ENCODE measurements around the gene C1QB.
"Not testable (repeated sequence)": the region's sequence is repeated elsewhere in the genome, so short reads cannot be mapped to it uniquely, and the experiment has no call there.

C1QB gene

GRCh38 chr1:22665752-22666151 is 12.7 kb downstream of the C1QB start:
- DNase-seq (ENCODE audit: low read depth in 2 of 2), result no peak

DNA sequence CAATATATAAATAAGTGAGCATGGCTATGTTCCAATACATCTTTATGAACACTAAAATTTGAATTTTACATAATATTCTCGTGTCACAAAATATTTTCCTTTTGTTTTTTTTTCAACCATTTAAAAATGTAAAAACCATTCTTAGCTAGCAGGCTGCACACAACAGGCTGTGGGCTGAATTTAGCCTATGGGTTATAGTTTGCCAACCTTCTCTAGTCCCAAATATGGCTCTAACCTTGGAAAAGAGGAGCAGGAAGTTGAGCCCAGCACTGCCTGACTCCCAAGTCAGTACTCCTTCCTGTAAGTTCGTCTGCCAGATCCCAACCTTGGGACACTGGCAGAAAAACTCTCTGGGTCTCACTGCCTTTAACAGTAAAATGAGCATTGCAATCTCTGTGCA is 13.4 kb downstream of the C1QB start:
- DNase-seq (ENCODE audit: low read depth in 2 of 2), result no peak

DNA sequence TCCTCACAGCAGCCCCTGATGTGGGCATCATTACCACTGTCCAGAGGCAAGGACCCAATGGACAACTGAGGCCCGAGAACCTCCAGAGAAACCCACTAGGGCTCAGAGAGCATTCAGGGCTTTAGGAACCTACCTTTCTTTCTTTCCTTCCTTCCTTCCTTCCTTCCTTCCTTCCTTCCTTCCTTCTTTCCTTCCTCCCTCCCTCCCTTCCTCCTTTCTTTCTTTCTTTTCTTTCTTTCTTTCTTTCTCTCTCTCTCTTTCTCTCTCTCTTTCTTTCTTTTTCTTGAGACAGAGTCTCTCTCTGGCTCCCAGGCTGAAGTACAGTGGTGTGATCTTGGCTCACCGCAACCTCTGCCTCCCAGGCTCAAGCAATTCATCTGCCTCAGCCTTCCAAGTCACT is 15.8 kb downstream of the C1QB start:
- not testable (repeated sequence) for DNase-seq (ENCODE audit: low read depth in 2 of 2)

DNA sequence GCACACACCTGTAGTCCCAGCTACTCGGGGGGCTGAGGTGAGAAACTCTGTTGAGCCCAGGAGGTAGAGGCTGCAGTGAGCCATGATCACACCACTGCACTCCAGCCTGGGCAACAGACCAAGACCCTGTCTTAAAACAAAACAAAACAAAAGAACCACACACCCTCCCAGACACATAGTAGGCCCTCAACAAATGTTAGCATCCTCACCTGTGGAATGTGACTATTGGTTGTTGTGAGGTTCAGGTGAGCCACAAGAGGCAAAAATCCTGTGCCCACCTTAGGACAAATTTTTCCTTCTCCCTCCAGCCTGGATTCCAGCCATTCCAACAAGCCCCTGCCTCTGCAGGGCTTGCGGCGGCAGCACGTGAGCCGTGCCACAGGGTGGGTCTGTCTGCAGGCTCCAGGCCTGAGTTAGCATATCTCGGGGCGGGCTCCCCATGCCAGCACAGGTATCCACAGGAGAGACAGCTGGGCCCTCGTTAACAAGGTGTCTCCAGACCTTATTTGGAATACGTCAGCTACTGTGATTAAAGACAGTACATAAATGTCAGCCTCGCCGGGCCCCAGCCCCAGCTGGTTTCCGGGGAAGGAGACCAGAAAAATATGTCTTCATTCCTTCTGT is 17.4 kb downstream of the C1QB start:
- DNase-seq (ENCODE audit: low read depth in 2 of 2), result no peak

DNA sequence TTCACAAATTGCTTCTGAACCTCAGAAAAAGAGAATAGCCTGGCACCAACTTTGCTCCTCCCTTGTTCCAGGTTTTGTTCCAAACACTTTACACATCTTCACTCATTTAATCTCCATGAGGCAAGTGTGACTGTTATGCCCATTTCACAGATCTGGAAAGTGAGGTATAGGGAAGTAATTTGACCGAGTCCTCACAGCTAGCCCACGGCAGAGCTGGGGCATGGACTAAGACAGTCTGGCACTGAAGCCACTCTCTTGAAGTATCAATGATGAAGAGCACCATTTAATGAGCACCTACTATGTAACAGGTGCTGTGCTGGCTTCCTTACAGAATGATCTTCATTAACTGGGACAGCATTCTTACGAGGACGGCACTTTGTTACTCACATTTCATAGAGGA is 19.0 kb downstream of the C1QB start:
- no peak for DNase-seq (ENCODE audit: low read depth in 2 of 2)

- no peak for DNase-seq (ENCODE audit: low read depth in 2 of 2)
These were observed 20.7 kb downstream of the C1QB start for GRCh38 chr1:22673486-22674409.

- DNase-seq (ENCODE audit: low read depth in 2 of 2), result no peak
These were observed 21.3 kb downstream of the C1QB start for GRCh38 chr1:22674410-22674749.

GRCh38 chr1:22676151-22676550 is 23.1 kb downstream of the C1QB start:
- not testable (repeated sequence) for DNase-seq (ENCODE audit: low read depth in 2 of 2)

DNA sequence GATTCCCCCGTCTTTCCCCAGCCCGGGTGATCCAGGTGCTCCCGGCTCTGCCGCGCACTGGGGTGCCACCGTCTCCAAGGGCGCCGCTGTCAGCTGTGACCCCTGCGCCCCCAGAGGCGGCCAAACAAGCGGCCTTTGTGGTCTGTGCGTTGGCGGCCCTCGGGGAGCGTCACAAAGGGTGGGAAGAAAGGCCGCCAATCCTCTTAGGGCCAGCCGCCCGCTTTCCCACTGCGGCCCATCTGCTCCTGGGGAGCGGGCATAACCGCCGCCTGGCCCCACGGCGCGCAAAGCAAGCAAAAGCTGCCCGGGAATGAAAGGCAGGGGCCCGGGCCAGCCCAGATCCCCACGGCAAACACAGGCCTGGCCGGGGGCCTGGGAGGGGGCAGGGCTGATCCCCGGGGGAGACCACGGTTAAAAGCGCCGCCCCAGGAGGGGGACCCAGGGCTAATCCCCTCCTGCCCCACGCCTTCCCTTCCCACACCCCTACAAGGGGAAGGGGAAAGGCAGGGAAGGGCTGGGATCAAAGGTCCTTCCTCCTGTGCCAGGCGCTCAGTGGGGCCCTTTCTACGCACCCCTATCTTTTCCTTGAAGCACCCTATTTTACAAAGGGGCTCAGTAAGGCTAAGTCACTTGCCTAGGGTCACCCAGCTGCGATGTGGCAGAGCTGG is 24.0 kb downstream of the C1QB start:
- DNase-seq (ENCODE audit: low read depth in 2 of 2), result no peak

DNA sequence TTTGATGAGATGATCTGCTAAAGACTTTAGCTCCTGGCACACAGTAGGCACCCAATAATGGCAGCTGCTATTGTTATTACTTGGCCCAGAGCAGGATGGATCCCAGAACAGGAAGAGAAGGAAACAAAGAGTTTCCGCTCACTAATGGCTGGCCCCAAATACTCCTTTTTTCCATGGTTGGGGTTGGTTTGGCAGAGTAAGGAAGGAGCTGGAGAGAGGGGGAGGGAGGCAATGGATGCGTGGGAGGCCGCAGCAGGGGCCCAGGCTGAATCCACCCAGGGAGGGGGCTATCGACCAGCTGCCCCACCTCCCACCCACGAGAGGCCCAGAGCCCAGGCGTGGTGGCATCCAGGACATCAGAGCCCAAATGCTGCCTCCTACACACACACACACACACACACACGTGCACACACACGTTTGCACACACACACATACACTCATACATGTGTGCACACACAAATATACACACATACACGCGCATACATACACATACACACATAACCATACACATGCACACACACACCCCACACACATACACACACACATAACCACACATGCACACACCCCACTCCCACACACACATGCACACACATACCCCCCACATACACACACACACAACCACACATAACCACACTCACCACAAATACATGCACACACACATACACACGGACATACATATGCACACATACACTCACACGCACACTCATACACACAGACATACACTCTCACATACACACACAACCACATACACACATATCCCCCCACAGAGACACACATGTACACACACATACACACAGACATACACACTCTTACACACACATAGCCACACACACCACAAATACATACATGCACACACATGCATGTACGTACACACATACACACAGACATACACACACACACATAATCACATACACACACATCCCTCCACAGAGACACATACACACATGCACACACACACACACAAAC is 25.2 kb downstream of the C1QB start:
- no peak for DNase-seq (ENCODE audit: low read depth in 2 of 2)

DNA sequence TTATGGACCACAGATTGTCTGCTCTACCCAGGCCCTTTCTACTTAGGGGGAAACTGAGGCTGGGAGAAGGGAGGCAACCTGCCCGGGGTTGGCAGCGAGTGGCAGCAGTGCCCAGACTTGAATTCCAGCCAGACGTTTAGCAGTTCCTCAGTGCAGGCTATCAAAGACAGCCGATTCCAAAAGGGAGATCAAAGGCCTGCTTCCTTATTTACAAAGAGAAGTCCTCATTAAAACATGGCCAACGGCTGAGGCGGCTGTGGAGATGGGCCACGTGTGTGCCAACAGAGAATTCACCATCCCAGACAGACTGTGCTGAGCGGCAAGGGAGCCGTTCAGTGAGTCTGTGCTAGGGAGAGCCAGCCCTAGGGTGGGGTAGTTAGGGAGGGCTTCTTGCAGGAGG is 27.7 kb downstream of the C1QB start:
- DNase-seq (ENCODE audit: low read depth in 2 of 2), result no peak

GRCh38 chr1:22681556-22682276 is 28.7 kb downstream of the C1QB start:
- DNase-seq (ENCODE audit: low read depth in 2 of 2), result no peak

DNA sequence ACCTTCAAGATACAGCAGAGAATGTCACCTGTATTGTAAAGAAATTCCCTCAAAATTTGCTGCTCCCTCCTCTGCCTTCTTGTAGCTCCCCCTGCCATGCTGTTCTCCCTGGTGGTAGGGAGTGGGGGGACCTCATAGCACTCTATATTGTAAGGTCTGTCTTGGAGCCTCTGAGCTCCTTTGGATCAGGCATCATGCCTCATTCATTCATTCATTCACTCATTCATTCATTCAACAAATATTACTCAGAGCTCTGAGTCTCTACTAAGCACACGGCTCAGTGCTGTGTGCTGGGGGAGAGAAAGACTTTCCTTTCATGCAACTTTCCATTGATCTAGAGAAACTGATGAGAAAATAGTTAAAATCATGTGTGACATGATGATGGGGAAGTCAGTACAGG is 30.5 kb downstream of the C1QB start:
- no peak for DNase-seq (ENCODE audit: low read depth in 2 of 2)

- no peak for DNase-seq (ENCODE audit: low read depth in 2 of 2)
These were observed 32.6 kb downstream of the C1QB start for GRCh38 chr1:22685591-22686059.

- no peak for DNase-seq (ENCODE audit: low read depth in 2 of 2)
These were observed 34.2 kb downstream of the C1QB start for GRCh38 chr1:22687191-22687590.

DNA sequence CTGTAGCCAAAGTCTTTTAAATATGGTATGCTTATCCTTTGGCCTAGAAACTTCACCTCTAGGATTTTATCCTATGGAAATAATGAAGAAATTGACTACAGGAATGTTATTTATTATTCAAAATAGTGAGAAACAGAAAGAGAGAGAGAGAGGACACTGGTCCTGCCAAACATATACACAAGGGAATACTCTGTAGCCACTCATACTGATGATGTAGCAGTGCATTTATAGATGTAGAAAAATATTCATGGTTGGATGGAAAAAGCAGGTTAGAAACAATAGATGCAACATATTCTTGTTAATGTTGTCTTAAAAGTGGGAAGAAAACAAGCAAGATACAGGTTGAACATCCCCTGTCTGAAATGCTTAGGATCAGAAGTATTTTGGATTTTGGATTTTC is 35.4 kb downstream of the C1QB start:
- DNase-seq (ENCODE audit: low read depth in 2 of 2), result no peak

DNA sequence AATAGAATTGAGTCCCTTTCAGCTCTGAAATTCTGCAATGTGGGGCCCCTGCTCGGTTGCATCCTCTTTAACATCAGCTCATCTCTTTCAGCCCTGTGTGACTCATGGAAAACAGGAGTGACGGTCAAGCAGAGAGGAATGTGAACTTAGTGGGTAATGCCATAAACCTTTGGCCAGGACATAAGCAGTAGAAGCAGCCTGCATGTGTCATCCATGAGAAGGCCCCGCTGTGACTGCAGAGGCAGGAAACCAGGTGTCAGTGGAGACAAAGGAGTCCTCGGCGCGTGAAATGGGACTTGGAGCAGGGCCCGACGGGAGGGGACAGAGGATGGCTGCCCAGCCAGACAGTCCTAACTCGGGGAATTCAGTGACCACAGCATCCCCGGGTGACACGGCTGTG is 36.5 kb downstream of the C1QB start:
- DNase-seq (ENCODE audit: low read depth in 2 of 2), result no peak

GRCh38 chr1:22691031-22691753 is 38.2 kb downstream of the C1QB start:
- no peak for DNase-seq (ENCODE audit: low read depth in 2 of 2)

DNA sequence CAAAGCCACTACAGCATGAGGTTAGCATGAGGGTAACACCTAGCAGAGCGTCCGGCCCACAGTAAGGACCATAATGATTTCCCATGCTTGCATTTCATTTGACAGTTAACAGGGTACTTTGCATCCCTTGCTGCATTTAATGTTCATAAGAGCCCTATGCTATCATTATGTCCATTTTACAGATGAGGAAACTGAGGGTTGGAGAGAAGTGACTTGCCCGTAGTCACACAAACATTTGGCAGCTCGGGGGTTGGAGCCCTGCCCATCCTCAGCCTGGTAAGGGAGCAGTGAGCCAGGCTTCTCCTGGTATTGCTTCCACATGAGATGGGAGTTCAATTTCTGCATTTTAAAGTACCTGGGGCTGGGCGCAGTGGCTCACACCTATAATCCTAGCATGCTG is 41.1 kb downstream of the C1QB start:
- no peak for DNase-seq (ENCODE audit: low read depth in 2 of 2)

GRCh38 chr1:22696610-22697009 is 43.6 kb downstream of the C1QB start:
- DNase-seq (ENCODE audit: low read depth in 2 of 2), result no peak

All from stimulated activated CD8-positive, alpha-beta memory T cell treated with anti-CD3 and anti-CD28 coated beads, Interleukin-7, amount 100 ng/mL, for 4 hours (primary cell).